Measurements from ENCODE around the gene CADM2. TPM values are rescaled to one million over a fixed set of nuclear protein-coding genes. Genes with fewer than 3 reads are reported as not detected.

CADM2 gene
- total RNA-seq, 2 donors from 2014 or later, result 0.27 to 11.7 TPM

- Histone ChIP-seq H3K27me3 (replicated peaks; ENCODE audit: insufficient read depth) (no peaks in the 10 kb centered on the region), H3K4me1 (replicated peaks) (no peaks in the 10 kb centered on the region), H3K27ac (no peak overlapping the region), H3K4me3 (no peak overlapping the region), H3K9me3 (no peaks in the 10 kb centered on the region), H3K36me3 (no peaks in the 10 kb centered on the region)
- 63% methylated on average over 2 of the region's 2 CpGs for WGBS
- no peak for DNase-seq (ENCODE audit: low spot score)
- TF ChIP-seq POLR2AphosphoS5 (IDR thresholded peaks at IDR 0.05), result no peak
- no peak for TF ChIP-seq POLR2A (IDR thresholded peaks at IDR 0.05)
- TF ChIP-seq CTCF (IDR thresholded peaks at IDR 0.05), result no peak
- intact Hi-C loops (cut with DNase I), result no loop called here
These were observed 750.6 kb downstream of the CADM2 start for GRCh38 chr3:85709346-85709892.

GRCh38 chr3:85710490-85710889 lies 751.7 kb downstream of the CADM2 start:
- Histone ChIP-seq H3K4me3 (no peak overlapping the region), H3K27ac (no peak overlapping the region), H3K27me3 (replicated peaks; ENCODE audit: insufficient read depth) (no peaks in the 10 kb centered on the region), H3K36me3 (no peaks in the 10 kb centered on the region), H3K9me3 (no peaks in the 10 kb centered on the region), H3K4me1 (replicated peaks) (no peaks in the 10 kb centered on the region)
- DNase-seq (ENCODE audit: low spot score), result no peak
- TF ChIP-seq POLR2A (IDR thresholded peaks at IDR 0.05) (no peak), CTCF (IDR thresholded peaks at IDR 0.05) (no peak), POLR2AphosphoS5 (IDR thresholded peaks at IDR 0.05) (no peak)
- intact Hi-C loops (cut with DNase I), result no loop called here
- 94% methylated on average over 2 of the region's 2 CpGs for WGBS

GRCh38 chr3:85721409-85722145 lies 762.8 kb downstream of the CADM2 start:
- H3K4me3 ChIP-seq, result no peak overlapping the region
- H3K27ac ChIP-seq, result no peak overlapping the region
- H3K4me1 ChIP-seq (replicated peaks), result no peaks in the 10 kb centered on the region
- no peak for DNase-seq (ENCODE audit: low spot score)
- H3K36me3 ChIP-seq, result no peaks in the 10 kb centered on the region
- no peaks in the 10 kb centered on the region for H3K9me3 ChIP-seq
- WGBS, result 92% methylated on average over 10 of the region's 10 CpGs
- intact Hi-C loops (cut with DNase I), result no loop called here
- H3K27me3 ChIP-seq (replicated peaks; ENCODE audit: insufficient read depth), result no peaks in the 10 kb centered on the region
- TF ChIP-seq POLR2AphosphoS5 (IDR thresholded peaks at IDR 0.05), result no peak
- no peak for TF ChIP-seq POLR2A (IDR thresholded peaks at IDR 0.05)
- no peak for TF ChIP-seq CTCF (IDR thresholded peaks at IDR 0.05)

GRCh38 chr3:85725809-85726208 lies 767.0 kb downstream of the CADM2 start:
- Histone ChIP-seq H3K9me3 (no peaks in the 10 kb centered on the region), H3K4me1 (replicated peaks) (no peaks in the 10 kb centered on the region), H3K36me3 (no peaks in the 10 kb centered on the region), H3K27ac (no peak overlapping the region), H3K27me3 (replicated peaks; ENCODE audit: insufficient read depth) (no peaks in the 10 kb centered on the region), H3K4me3 (no peak overlapping the region)
- no peak for DNase-seq (ENCODE audit: low spot score)
- intact Hi-C loops (cut with DNase I), result no loop called here
- no peak for TF ChIP-seq POLR2A (IDR thresholded peaks at IDR 0.05)
- TF ChIP-seq CTCF (IDR thresholded peaks at IDR 0.05), result no peak
- no peak for TF ChIP-seq POLR2AphosphoS5 (IDR thresholded peaks at IDR 0.05)

GRCh38 chr3:85726241-85726640 lies 767.5 kb downstream of the CADM2 start:
- Histone ChIP-seq H3K9me3 (no peaks in the 10 kb centered on the region), H3K4me1 (replicated peaks) (no peaks in the 10 kb centered on the region), H3K4me3 (no peak overlapping the region), H3K27me3 (replicated peaks; ENCODE audit: insufficient read depth) (no peaks in the 10 kb centered on the region), H3K27ac (no peak overlapping the region), H3K36me3 (no peaks in the 10 kb centered on the region)
- TF ChIP-seq CTCF (IDR thresholded peaks at IDR 0.05) (no peak), POLR2AphosphoS5 (IDR thresholded peaks at IDR 0.05) (no peak), POLR2A (IDR thresholded peaks at IDR 0.05) (no peak)
- WGBS, result 53% methylated on average over 2 of the region's 2 CpGs
- intact Hi-C loops (cut with DNase I), result no loop called here
- no peak for DNase-seq (ENCODE audit: low spot score)

All from prostate gland (tissue), 2 donors.